GM23248 (cell line): ENCODE results near the gene CFAP92. TPM values are rescaled to one million over a fixed set of nuclear protein-coding genes. Genes with fewer than 3 reads are reported as not detected.
"Not testable (repeated sequence)": the region's sequence is repeated elsewhere in the genome, so short reads cannot be mapped to it uniquely, and the experiment has no call there.

Experiments
- DNase-seq: peaks from one replicate; pipeline ENCODE4 v3.0.0-alpha.2; 2015
- H2AFZ ChIP-seq: fragments of 200-600 bp; sonication (generic); 2 replicates; pipeline ENCODE4 v1.6.1; 2016; ENCODE audit warnings: antibody characterized with exemption
- H3F3A ChIP-seq: fragments of 200-600 bp; sonication (generic); 2 replicates; pipeline ENCODE4 v1.6.1; 2016; ENCODE audit warnings: mild to moderate bottlenecking, antibody characterized with exemption, mixed run types; ENCODE audit not compliant: insufficient read depth
- H3K27ac ChIP-seq: fragments of 200-600 bp; sonication (generic); 2 replicates; pipeline ENCODE4 v1.5.1; 2016; ENCODE audit warnings: mild to moderate bottlenecking
- H3K27me3 ChIP-seq: fragments of 200-600 bp; sonication (generic); replicated peaks from 2 replicates; pipeline ENCODE4 v1.6.1; 2016; ENCODE audit warnings: mild to moderate bottlenecking; ENCODE audit not compliant: insufficient read depth
- H3K36me3 ChIP-seq: fragments of 200-600 bp; sonication (generic); 2 replicates; pipeline ENCODE4 v1.6.1; 2016; ENCODE audit warnings: low read depth, mild to moderate bottlenecking
- H3K4me1 ChIP-seq: fragments of 200-600 bp; sonication (generic); 2 replicates; pipeline ENCODE4 v1.6.1; 2016; ENCODE audit warnings: mild to moderate bottlenecking; ENCODE audit not compliant: insufficient read depth
- H3K4me2 ChIP-seq: fragments of 200-600 bp; sonication (generic); one replicate; pipeline ENCODE4 v1.6.1; 2016; ENCODE audit warnings: mild to moderate bottlenecking; ENCODE audit not compliant: unreplicated experiment
- H3K4me3 ChIP-seq: fragments of 200-600 bp; sonication (generic); 2 replicates; pipeline ENCODE4 v1.5.1; 2016; ENCODE audit warnings: mild to moderate bottlenecking
- H3K79me2 ChIP-seq: fragments of 200-600 bp; sonication (generic); 2 replicates; pipeline ENCODE4 v1.6.1; 2016; ENCODE audit warnings: mild to moderate bottlenecking; ENCODE audit not compliant: insufficient read depth
- H3K9ac ChIP-seq: fragments of 200-600 bp; sonication (generic); 2 replicates; pipeline ENCODE4 v1.6.1; 2016; ENCODE audit warnings: mild to moderate bottlenecking
- H3K9me2 ChIP-seq: fragments of 200-600 bp; sonication (generic); 2 replicates; pipeline ENCODE4 v1.6.1; 2016; ENCODE audit warnings: mixed run types, mild to moderate bottlenecking, moderate library complexity; ENCODE audit not compliant: insufficient read depth
- H3K9me3 ChIP-seq: fragments of 200-600 bp; sonication (generic); one replicate; pipeline ENCODE4 v1.6.1; 2017; ENCODE audit warnings: low read depth
- H4K20me1 ChIP-seq: fragments of 200-600 bp; sonication (generic); 2 replicates; pipeline ENCODE4 v1.6.0; 2016; ENCODE audit not compliant: insufficient read depth
- EZH2 ChIP-seq: fragments of 200-600 bp; sonication (generic); IDR thresholded peaks from 2 replicates; pipeline ENCODE4 v1.6.1; 2018; ENCODE audit warnings: antibody characterized with exemption, mild to moderate bottlenecking; ENCODE audit not compliant: insufficient read depth, poor library complexity, severe bottlenecking
- EZH2phosphoT487 ChIP-seq: fragments of 200-600 bp; sonication (generic); IDR thresholded peaks from 2 replicates; pipeline ENCODE4 v1.6.1; 2018; ENCODE audit warnings: antibody characterized with exemption, moderate library complexity, mild to moderate bottlenecking, low read depth; ENCODE audit not compliant: insufficient read depth
- WGBS, 2 experiments: methylation state at CpG; one replicate each; pipeline ENCODE4 v1.1.6; 2015 to 2017; ENCODE audit warnings: low lambda C conversion rate in 2 of 2, low coverage in 1 of 2; ENCODE audit errors: missing lambda C conversion rate in 2 of 2; 5-methylcytosine and 5-hydroxymethylcytosine counted together
- in situ Hi-C: fragments of 300-500 bp; cut with MboI; formaldehyde crosslinking; loops from 2 replicates; pipeline ENCODE4 v1.15.0; 2020
- polyA plus RNA-seq: library from polyadenylated mRNA; unstranded; fragments of >200 nt; fragmentation: Nextera tagmentation; extraction: Ambion mirVana; gene quantifications from 2 replicates; pipeline ENCODE4 v1.2.1, GENCODE V29; 2016
- total RNA-seq: library from RNA; depleted of rRNA; stranded (reverse); fragments of >200 nt; shearing (Covaris generic); gene quantifications from 2 replicates; pipeline ENCODE4 v1.2.3, GENCODE V29; 2014

CFAP92 gene
- total and polyA plus RNA-seq, 2 experiments from 2014 or later: not detected

DNA sequence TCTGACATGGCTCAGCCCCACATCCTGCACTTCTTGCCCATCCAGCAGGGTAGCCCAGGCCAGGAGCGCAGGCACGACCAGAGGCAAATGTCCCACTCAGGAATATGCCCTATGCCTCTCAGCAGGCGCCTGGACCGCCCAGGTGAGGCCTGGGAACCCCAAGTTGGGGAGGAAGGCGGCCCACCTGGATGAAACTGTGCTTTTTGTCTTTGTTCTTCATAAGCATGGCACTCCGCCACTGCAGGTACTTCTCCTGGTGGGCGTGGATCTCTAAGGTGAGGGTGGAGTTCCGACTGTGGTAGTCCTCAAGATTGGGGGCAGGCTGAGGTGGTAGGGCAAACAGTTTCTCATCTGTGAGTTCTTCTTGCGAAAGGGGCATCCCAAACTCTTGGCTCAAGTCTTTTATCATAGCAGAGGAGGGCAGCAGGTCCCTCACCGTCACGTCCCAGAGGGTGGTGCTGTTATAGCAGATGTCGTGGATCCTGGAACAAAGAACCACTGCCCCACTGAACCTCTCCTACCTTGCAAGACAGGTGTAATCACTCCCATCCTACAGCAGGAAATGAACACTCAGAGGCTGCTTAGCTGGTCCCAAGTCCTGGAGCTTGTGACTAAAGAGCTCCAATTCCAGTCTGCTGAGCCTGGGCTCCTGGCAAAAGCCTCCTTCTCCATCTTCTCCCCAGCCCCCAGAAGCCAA, 61.2 kb downstream of the CFAP92 start:
- Histone ChIP-seq H3K79me2 (no peaks in the 10 kb centered on the region), H3K4me2 (no peak overlapping the region), H3K9me2 (no peaks in the 10 kb centered on the region), H3K4me3 (no peak overlapping the region), H3K9ac (no peak overlapping the region), H3K36me3 (no peaks in the 10 kb centered on the region), H3K27me3 (peaks cover 28% of the 10 kb centered on the region), H3F3A (no peaks in the 10 kb centered on the region), H3K4me1 (no peaks in the 10 kb centered on the region), H3K27ac (no peak overlapping the region), H3K9me3 (peaks cover 4% of the 10 kb centered on the region), H2AFZ (no peak overlapping the region), H4K20me1 (no peaks in the 10 kb centered on the region)
- DNase-seq: no peak
- in situ Hi-C loops: no loop called here
- TF ChIP-seq EZH2: no peak
- TF ChIP-seq EZH2phosphoT487: no peak
- 56 to 61% methylated on average over 12 of the region's 12 CpGs for WGBS, 2 experiments

DNA sequence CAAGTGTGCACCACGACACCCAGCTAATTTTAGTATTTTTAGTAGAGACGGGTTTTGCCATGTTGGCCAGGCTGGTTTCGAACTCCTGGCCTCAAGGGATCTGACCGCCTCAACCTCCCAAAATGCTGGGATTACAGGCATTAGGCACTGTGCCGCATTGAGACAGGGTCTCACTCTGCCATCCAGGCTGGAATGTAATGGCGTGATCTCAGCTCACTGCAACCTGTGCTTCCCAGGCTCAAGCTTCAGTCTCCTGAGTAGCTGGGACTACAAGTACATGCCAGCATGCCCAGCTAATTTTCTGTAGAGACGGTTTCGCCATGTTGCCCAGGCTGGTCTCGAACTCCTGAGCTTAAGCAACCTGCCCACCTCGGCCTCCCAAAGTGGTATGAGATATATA, 62.8 kb downstream of the CFAP92 start:
- 58 to 61% methylated on average over 10 of the region's 10 CpGs for WGBS, 2 experiments
- no peaks in the 10 kb centered on the region for H3F3A ChIP-seq
- TF ChIP-seq EZH2: no peak
- TF ChIP-seq EZH2phosphoT487: no peak

DNA sequence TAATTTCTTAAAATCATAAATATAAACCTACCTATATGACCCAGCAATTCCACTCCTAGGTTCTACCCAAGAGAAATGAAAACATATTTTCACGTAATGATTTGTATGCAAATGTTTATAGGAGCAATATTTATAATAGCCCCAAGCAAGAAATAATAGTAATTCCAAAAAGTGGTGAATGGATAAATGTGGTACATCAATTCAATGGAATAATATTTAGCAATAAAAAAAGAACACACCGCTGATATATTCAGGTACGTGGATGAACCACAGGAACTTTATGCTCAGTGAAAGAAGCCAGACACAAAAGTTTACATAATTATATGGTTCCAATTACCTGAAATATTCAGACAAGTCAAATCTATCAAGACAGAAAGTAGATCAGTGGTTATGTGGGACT, 64.5 kb downstream of the CFAP92 start:
- no peak overlapping the region for H3K4me3 ChIP-seq
- H3K36me3 ChIP-seq: no peaks in the 10 kb centered on the region
- H2AFZ ChIP-seq: no peak overlapping the region
- H3K27ac ChIP-seq: no peak overlapping the region
- 82 to 87% methylated on average over 3 of the region's 3 CpGs for whole genome bisulfite sequencing, 2 experiments
- no peaks in the 10 kb centered on the region for H4K20me1 ChIP-seq
- no peak overlapping the region for H3K4me2 ChIP-seq
- TF ChIP-seq EZH2phosphoT487: no peak
- TF ChIP-seq EZH2: no peak
- in situ Hi-C loops: no loop called here
- H3K79me2 ChIP-seq: no peaks in the 10 kb centered on the region
- no peaks in the 10 kb centered on the region for H3K9me2 ChIP-seq
- H3K9ac ChIP-seq: no peak overlapping the region
- peaks cover 6% of the 10 kb centered on the region; the same call in 1 of the 2 replicates for H3K27me3 ChIP-seq
- no peak for DNase-seq
- no peaks in the 10 kb centered on the region for H3F3A ChIP-seq
- H3K4me1 ChIP-seq: no peaks in the 10 kb centered on the region
- H3K9me3 ChIP-seq: peaks cover 4% of the 10 kb centered on the region

More for the DNA sequence above, 62.8 kb downstream of the CFAP92 start:
- Histone ChIP-seq H3K4me2 (no peak overlapping the region), H3K4me1 (no peaks in the 10 kb centered on the region), H3K27ac (no peak overlapping the region), H3K9me2 (no peaks in the 10 kb centered on the region), H3K4me3 (no peak overlapping the region), H3K36me3 (no peaks in the 10 kb centered on the region), H3K9ac (no peak overlapping the region), H3K9me3 (peaks cover 4% of the 10 kb centered on the region), H3K79me2 (no peaks in the 10 kb centered on the region), H4K20me1 (no peaks in the 10 kb centered on the region), H2AFZ (no peak overlapping the region), H3K27me3 (peaks cover 17% of the 10 kb centered on the region; the same call in 1 of the 2 replicates)
- DNase-seq: no peak
- in situ Hi-C loops: no loop called here

DNA sequence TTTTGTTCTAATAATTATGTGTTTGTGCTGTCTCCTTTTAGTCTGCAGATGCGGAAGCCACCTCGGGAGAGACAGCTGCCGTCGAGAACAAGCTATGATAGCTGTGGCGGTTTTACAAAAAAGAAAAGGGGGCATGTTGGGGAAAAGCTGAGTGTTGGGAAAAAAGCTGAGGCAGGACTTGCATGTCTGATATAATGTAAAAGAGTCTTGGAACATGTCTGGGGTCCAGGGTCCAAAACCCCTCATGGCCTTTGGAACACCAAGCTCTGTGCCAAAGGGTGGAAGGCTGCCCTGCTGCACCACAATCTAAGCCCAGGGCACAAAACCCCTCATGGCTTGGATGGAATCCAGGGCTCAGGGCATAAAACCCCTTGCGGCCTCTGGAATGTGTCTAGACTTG, 69.9 kb downstream of the CFAP92 start:
- H3K9me2 ChIP-seq, H3K9ac ChIP-seq, H3K79me2 ChIP-seq, H3K4me1 ChIP-seq, H2AFZ ChIP-seq, H3F3A ChIP-seq, H4K20me1 ChIP-seq, H3K27me3 ChIP-seq, DNase-seq, H3K4me2 ChIP-seq, H3K4me3 ChIP-seq, H3K9me3 ChIP-seq, H3K27ac ChIP-seq, H3K36me3 ChIP-seq, in situ Hi-C loops: not testable (repeated sequence)
- 86 to 88% methylated on average over 6 of the region's 6 CpGs for WGBS, 2 experiments

DNA sequence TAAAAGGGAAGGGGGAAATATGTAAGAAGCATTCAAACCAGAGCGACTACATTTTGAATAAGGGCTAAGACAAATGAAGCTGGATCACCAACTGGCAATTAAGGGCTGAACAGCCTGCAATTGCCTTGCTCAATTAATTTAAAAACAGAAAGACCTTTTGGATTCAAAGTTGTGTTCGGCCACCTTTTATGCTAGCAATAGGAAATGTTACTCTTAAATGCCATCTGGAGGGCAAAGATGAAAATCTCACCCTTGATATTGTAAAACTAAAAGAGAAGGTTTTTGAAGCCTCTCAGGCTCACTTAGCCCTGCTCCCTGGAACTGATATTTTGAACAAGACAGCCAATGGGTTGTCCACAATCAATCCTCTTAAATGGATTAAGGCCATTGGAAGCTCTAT, 70.3 kb downstream of the CFAP92 start:
- no peaks in the 10 kb centered on the region for H3K79me2 ChIP-seq
- WGBS, 2 experiments: 94 to 95% methylated on average over 2 of the region's 2 CpGs
- no peaks in the 10 kb centered on the region for H3K9me2 ChIP-seq
- no peaks in the 10 kb centered on the region for H4K20me1 ChIP-seq
- H3K36me3 ChIP-seq: peaks cover 3% of the 10 kb centered on the region; the same call in 1 of the 2 replicates
- no peak overlapping the region for H3K4me2 ChIP-seq
- DNase-seq: no peak
- no peak overlapping the region for H3K9ac ChIP-seq
- no peaks in the 10 kb centered on the region for H3K9me3 ChIP-seq
- H3K27ac ChIP-seq: no peak overlapping the region
- H2AFZ ChIP-seq: no peak overlapping the region
- TF ChIP-seq EZH2 (no peak), EZH2phosphoT487 (no peak)
- H3K4me1 ChIP-seq: no peaks in the 10 kb centered on the region
- in situ Hi-C loops: no loop called here
- H3F3A ChIP-seq: no peaks in the 10 kb centered on the region
- H3K27me3 ChIP-seq: no peaks in the 10 kb centered on the region
- no peak overlapping the region for H3K4me3 ChIP-seq
